HEK293T (cell line): ENCODE measurements around the gene FBN1.

ENCODE experiments used
- CTCF ChIA-PET: fragments of 350-600 bp; formaldehyde crosslinking; extraction: SDS; loops from one replicate; lab custom pipeline; 2021; ENCODE audit warnings: antibody characterized with exemption, inconsistent platforms; lab: Yijun Ruan, JAX
- POLR2A ChIA-PET: fragments of 350-600 bp; formaldehyde crosslinking; extraction: SDS; loops from one replicate; lab custom pipeline; 2020; ENCODE audit warnings: antibody characterized with exemption, inconsistent platforms; lab: Yijun Ruan, JAX
- DNase-seq: peaks from one replicate; pipeline ENCODE4 v3.0.0; 2012; ENCODE audit warnings: mixed read lengths; ENCODE audit errors: extremely low spot score
- ARNT ChIP-seq: fragments of 450-650 bp; IDR thresholded peaks from 2 replicates; pipeline ENCODE4 v1.6.1; 2017; ENCODE audit warnings: mild to moderate bottlenecking
- BHLHE40 ChIP-seq: fragments of 450-650 bp; IDR thresholded peaks from 2 replicates; pipeline ENCODE4 v1.6.1; 2016; ENCODE audit warnings: mild to moderate bottlenecking, moderate library complexity, borderline replicate concordance
- CTBP1 ChIP-seq: fragments of 450-650 bp; IDR thresholded peaks from 2 replicates; pipeline ENCODE4 v1.6.1; 2016; ENCODE audit warnings: borderline replicate concordance
- ELF4 ChIP-seq: fragments of 450-650 bp; IDR thresholded peaks from 2 replicates; pipeline ENCODE4 v1.6.1; 2017; ENCODE audit warnings: antibody characterized with exemption
- FOXA1 ChIP-seq: fragments of 450-650 bp; IDR thresholded peaks from 2 replicates; pipeline ENCODE4 v1.6.1; 2016; ENCODE audit warnings: mild to moderate bottlenecking
- FOXK2 ChIP-seq: fragments of 450-650 bp; IDR thresholded peaks from 2 replicates; pipeline ENCODE4 v1.6.1; 2016; ENCODE audit warnings: mild to moderate bottlenecking
- FOXM1 ChIP-seq: fragments of 450-650 bp; IDR thresholded peaks from 2 replicates; pipeline ENCODE4 v1.6.1; 2017; ENCODE audit warnings: mild to moderate bottlenecking, borderline replicate concordance
- HDGF ChIP-seq: fragments of 450-650 bp; IDR thresholded peaks from 2 replicates; pipeline ENCODE4 v1.6.1; 2017; ENCODE audit warnings: antibody characterized with exemption, borderline replicate concordance
- L3MBTL2 ChIP-seq: fragments of 450-650 bp; conservative IDR thresholded peaks from 2 replicates; pipeline ENCODE4 v1.6.1; 2016; ENCODE audit warnings: mild to moderate bottlenecking
- LEF1 ChIP-seq: fragments of 450-650 bp; IDR thresholded peaks from 2 replicates; pipeline ENCODE4 v1.6.1; 2017; ENCODE audit warnings: mild to moderate bottlenecking, borderline replicate concordance
- NFRKB ChIP-seq: fragments of 450-650 bp; IDR thresholded peaks from 2 replicates; pipeline ENCODE4 v1.6.1; 2016; ENCODE audit warnings: mild to moderate bottlenecking, moderate library complexity
- PKNOX1 ChIP-seq: fragments of 450-650 bp; IDR thresholded peaks from 2 replicates; pipeline ENCODE4 v1.6.1; 2016
- SP1 ChIP-seq: fragments of 450-650 bp; IDR thresholded peaks from 2 replicates; pipeline ENCODE4 v1.6.1; 2017
- SUZ12 ChIP-seq: fragments of 450-650 bp; IDR thresholded peaks from 2 replicates; pipeline ENCODE4 v1.6.1; 2016; ENCODE audit warnings: mild to moderate bottlenecking
- TARDBP ChIP-seq: fragments of 450-650 bp; IDR thresholded peaks from 2 replicates; pipeline ENCODE4 v1.6.1; 2016
- ZNF384 ChIP-seq: fragments of 450-650 bp; IDR thresholded peaks from 2 replicates; pipeline ENCODE4 v1.6.1; 2016

FBN1 gene

GRCh38 chr15:48462688-48463087 lies 182.8 kb downstream of the FBN1 start:
- ChIA-PET CTCF (no interaction called here), POLR2A (no interaction called here)
- TF ChIP-seq ZNF384 = no peak
- no peak for TF ChIP-seq L3MBTL2
- TF ChIP-seq FOXM1 = no peak
- TF ChIP-seq TARDBP = no peak
- no peak for TF ChIP-seq PKNOX1
- TF ChIP-seq FOXK2 = no peak
- TF ChIP-seq SP1 = no peak
- TF ChIP-seq CTBP1 = no peak
- TF ChIP-seq FOXA1 = no peak
- TF ChIP-seq LEF1 = no peak
- no peak for TF ChIP-seq SUZ12
- TF ChIP-seq BHLHE40 = no peak
- no peak for TF ChIP-seq HDGF
- TF ChIP-seq NFRKB = no peak
- TF ChIP-seq ELF4 = no peak
- no peak for TF ChIP-seq ARNT
- DNase-seq = no peak

- DNase-seq = no peak
- TF ChIP-seq ZNF384 (no peak), FOXA1 (no peak), NFRKB (no peak), LEF1 (no peak), TARDBP (no peak), FOXK2 (no peak), BHLHE40 (no peak), SP1 (no peak), ELF4 (no peak), HDGF (no peak), ARNT (no peak), L3MBTL2 (no peak), SUZ12 (no peak), CTBP1 (no peak)
- ChIA-PET CTCF (no interaction called here), POLR2A (no interaction called here)
Observed at GRCh38 chr15:48459571-48460442, 185.7 kb downstream of the FBN1 start.

GRCh38 chr15:48458876-48459275 lies 186.6 kb downstream of the FBN1 start:
- ChIA-PET CTCF (no interaction called here), POLR2A (no interaction called here)

GRCh38 chr15:48456134-48456533 lies 189.4 kb downstream of the FBN1 start:
- no peak for DNase-seq
- TF ChIP-seq HDGF (no peak), ELF4 (no peak), FOXK2 (no peak), SP1 (no peak), L3MBTL2 (no peak), LEF1 (no peak), FOXA1 (no peak), FOXM1 (no peak), ARNT (no peak)
- POLR2A ChIA-PET = no interaction called here
- CTCF ChIA-PET = no interaction called here

More at GRCh38 chr15:48458876-48459275, 186.6 kb downstream of the FBN1 start:
- TF ChIP-seq ARNT (no peak), FOXA1 (no peak), PKNOX1 (no peak), TARDBP (no peak), FOXK2 (no peak), BHLHE40 (no peak), HDGF (no peak), ZNF384 (no peak), CTBP1 (no peak), L3MBTL2 (no peak), SUZ12 (no peak), ELF4 (no peak), FOXM1 (no peak), NFRKB (no peak), LEF1 (no peak)
- no peak for DNase-seq

- DNase-seq = no peak
- ChIA-PET POLR2A (no interaction called here), CTCF (no interaction called here)
- TF ChIP-seq FOXA1 (no peak), TARDBP (no peak), ZNF384 (no peak), SP1 (no peak), L3MBTL2 (no peak), FOXK2 (no peak), CTBP1 (no peak), HDGF (no peak), LEF1 (no peak), FOXM1 (no peak), NFRKB (no peak), BHLHE40 (no peak), ELF4 (no peak), PKNOX1 (no peak), SUZ12 (no peak), ARNT (no peak)
Observed at GRCh38 chr15:48451736-48452135, 193.8 kb downstream of the FBN1 start.
